Vagina (tissue), 2 donors: ENCODE results near the gene LPXN.

Experiments used
- CTCF ChIP-seq, 3 experiments: fragments of 450-650 bp in 2 of 3; fragments of 200-600 bp in 1 of 3; sonication (generic) in 1 of 3; IDR thresholded peaks; one replicate each; pipeline ENCODE4 v1.5.1; 2017 to 2019; ENCODE audit warnings: antibody characterized with exemption in 3 of 3, mild to moderate bottlenecking in 2 of 3, moderate library complexity in 2 of 3
- POLR2A ChIP-seq, 2 donors: fragments of 450-650 bp; IDR thresholded peaks; one replicate each; pipeline ENCODE4 v1.6.1; 2017; ENCODE audit warnings: antibody characterized with exemption in 2 of 2, mild to moderate bottlenecking in 2 of 2, moderate library complexity in 2 of 2
- POLR2AphosphoS5 ChIP-seq, 2 donors: sonication (generic); formaldehyde crosslinking; IDR thresholded peaks; one replicate each; pipeline ENCODE4 v1.9.0; 2017; ENCODE audit warnings: antibody characterized with exemption in 2 of 2, mild to moderate bottlenecking in 2 of 2, low read depth in 1 of 2; ENCODE audit not compliant: insufficient read depth in 1 of 2

- no peak for TF ChIP-seq POLR2A (IDR thresholded peaks at IDR 0.05)
- TF ChIP-seq CTCF (IDR thresholded peaks at IDR 0.05), result no peak
- TF ChIP-seq POLR2AphosphoS5 (IDR thresholded peaks at IDR 0.05; ENCODE audit: insufficient read depth in 1 of 2, low read depth in 1 of 2), result no peak
Observed at GRCh38 chr11:58608331-58608730, 32.7 kb upstream of the LPXN start.
